Measurements from ENCODE around the gene PDX1.
"Not testable (repeated sequence)": the region's sequence is repeated elsewhere in the genome, so short reads cannot be mapped to it uniquely, and the experiment has no call there.

DNA sequence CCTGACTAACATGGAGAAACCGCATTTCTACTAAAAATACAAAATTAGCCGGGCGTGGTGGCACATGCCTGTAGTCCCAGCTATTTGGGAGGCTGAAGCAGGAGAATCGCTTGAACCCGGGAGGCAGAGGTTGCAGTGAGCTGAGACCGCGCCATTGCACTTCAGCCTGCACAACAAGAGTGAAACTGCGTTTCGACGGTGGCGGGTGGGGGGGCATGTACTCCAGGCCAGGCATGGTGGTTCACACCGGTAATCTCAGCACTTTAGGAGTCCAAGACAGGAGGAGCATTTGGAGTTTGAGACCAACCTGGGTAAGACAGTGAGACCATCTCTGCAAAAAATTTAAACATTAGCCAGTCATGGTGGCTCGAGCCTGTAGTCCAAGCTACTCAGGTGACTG is 44.4 kb downstream of the PDX1 start:
- TF ChIP-seq POLR2AphosphoS5 (IDR thresholded peaks at IDR 0.05; ENCODE audit: low read depth, low read length); XRCC5 (optimal IDR thresholded peaks at IDR 0.05; ENCODE audit: low read length); PCBP1 (IDR thresholded peaks at IDR 0.05; ENCODE audit: borderline replicate concordance, low read depth, low read length); HNRNPK (IDR thresholded peaks at IDR 0.05; ENCODE audit: low read depth, low read length, poor library complexity, severe bottlenecking); KMT2B (CRISPR knock-in tag; IDR thresholded peaks at IDR 0.05); DNMT1 (CRISPR knock-in tag; IDR thresholded peaks at IDR 0.05); ZNF792 (CRISPR knock-in tag; IDR thresholded peaks at IDR 0.05); ZNF780A (CRISPR knock-in tag; IDR thresholded peaks at IDR 0.05); CBX5 (CRISPR knock-in tag; IDR thresholded peaks at IDR 0.05; ENCODE audit: borderline replicate concordance): not testable (repeated sequence)
